Lower lobe of right lung (tissue), 2 donors: Measurements from ENCODE around the gene BACH2. TPM values are rescaled to one million over a fixed set of nuclear protein-coding genes. Genes with fewer than 3 reads are reported as not detected.

Experiments used
- ATAC-seq, 2 donors: fragments of 200-7000 bp; cut with Tn5 transposase; one replicate each; pipeline ENCODE4 v1.9.1; 2020 to 2022; ENCODE audit warnings: mild to moderate bottlenecking in 2 of 2, moderate library complexity in 2 of 2
- DNase-seq: peaks from one replicate; pipeline ENCODE4 v3.0.0-alpha.2; 2020
- H3K27ac ChIP-seq: fragments of 200-600 bp; one replicate; pipeline ENCODE4 v1.8.0; 2022
- H3K27me3 ChIP-seq: fragments of 200-600 bp; one replicate; pipeline ENCODE4 v1.8.0; 2022; ENCODE audit warnings: low read depth
- H3K36me3 ChIP-seq: fragments of 200-600 bp; one replicate; pipeline ENCODE4 v1.8.0; 2022; ENCODE audit warnings: mild to moderate bottlenecking
- H3K4me1 ChIP-seq: fragments of 200-600 bp; one replicate; pipeline ENCODE4 v1.8.0; 2022
- H3K4me3 ChIP-seq: fragments of 200-600 bp; one replicate; pipeline ENCODE4 v1.8.0; 2022; ENCODE audit warnings: mild to moderate bottlenecking
- H3K9me3 ChIP-seq: fragments of 200-600 bp; one replicate; pipeline ENCODE4 v1.8.0; 2022
- intact Hi-C: fragments of 100-400 bp; cut with DNase I; formaldehyde crosslinking; loops from one replicate; pipeline ENCODE4 v1.11.0; 2022
- total RNA-seq: library from RNA; stranded (reverse); fragmentation: NEBNext Ultra II Directional; extraction: Animal tissue kit (Norgen Biotek cat#: 25700); gene quantifications from one replicate; pipeline ENCODE4 v1.2.1, GENCODE V29; 2021
- TF ChIP-seq, protein P1 (sequence below): fragments of 200-600 bp; IDR thresholded peaks from one replicate; pipeline ENCODE4 v1.8.0; 2022; ENCODE audit warnings: antibody characterized with exemption, mild to moderate bottlenecking
- donor health status: DM: no; HTN: yes; CAD: no; lungs with severe emphysema.

The BACH2 gene
- total RNA-seq, 1 donor from 2014 or later = 6.3 TPM

DNA sequence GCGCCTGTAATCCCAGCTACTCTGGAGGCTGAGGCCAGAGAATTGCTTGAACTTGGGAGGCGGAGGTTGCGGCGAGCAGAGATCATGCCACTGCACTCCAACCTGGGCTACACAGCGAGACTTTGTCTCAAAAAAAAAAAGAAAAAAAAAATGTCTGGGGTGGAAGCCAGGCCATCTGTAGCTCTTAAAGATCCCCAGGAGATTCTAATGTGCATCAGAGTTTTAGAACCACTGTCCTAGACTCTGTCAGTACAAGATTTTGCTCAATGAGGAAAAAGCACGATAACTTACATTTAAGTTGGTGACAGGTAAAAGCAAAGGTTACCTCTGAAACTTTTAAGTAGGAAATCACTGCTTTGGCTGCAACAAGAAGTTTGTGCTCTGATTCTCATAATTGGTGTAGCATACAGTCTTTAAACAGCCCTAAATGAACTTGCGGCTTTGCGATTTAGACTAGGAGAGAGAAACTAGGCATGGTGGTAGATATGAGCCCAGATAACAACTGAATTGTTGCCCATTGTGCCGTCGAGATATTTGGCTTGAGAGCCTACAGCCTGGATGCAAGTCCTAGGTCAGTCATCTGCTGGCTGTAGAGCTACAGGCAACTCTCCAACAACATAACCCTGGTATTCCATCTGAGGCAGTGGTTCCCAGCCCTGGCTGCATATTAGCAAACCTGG lies 67.2 kb downstream of the BACH2 start:
- Histone ChIP-seq H3K27me3 (no peaks in the 10 kb centered on the region), H3K9me3 (no peaks in the 10 kb centered on the region), H3K4me1 (peaks cover 12% of the 10 kb centered on the region), H3K36me3 (no peaks in the 10 kb centered on the region), H3K4me3 (no peak overlapping the region), H3K27ac (no peak overlapping the region)
- TF ChIP-seq, protein P1, sequence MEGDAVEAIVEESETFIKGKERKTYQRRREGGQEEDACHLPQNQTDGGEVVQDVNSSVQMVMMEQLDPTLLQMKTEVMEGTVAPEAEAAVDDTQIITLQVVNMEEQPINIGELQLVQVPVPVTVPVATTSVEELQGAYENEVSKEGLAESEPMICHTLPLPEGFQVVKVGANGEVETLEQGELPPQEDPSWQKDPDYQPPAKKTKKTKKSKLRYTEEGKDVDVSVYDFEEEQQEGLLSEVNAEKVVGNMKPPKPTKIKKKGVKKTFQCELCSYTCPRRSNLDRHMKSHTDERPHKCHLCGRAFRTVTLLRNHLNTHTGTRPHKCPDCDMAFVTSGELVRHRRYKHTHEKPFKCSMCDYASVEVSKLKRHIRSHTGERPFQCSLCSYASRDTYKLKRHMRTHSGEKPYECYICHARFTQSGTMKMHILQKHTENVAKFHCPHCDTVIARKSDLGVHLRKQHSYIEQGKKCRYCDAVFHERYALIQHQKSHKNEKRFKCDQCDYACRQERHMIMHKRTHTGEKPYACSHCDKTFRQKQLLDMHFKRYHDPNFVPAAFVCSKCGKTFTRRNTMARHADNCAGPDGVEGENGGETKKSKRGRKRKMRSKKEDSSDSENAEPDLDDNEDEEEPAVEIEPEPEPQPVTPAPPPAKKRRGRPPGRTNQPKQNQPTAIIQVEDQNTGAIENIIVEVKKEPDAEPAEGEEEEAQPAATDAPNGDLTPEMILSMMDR = no peak
- no peak for DNase-seq
- ATAC-seq = no peak
- intact Hi-C loops = no loop called here

DNA sequence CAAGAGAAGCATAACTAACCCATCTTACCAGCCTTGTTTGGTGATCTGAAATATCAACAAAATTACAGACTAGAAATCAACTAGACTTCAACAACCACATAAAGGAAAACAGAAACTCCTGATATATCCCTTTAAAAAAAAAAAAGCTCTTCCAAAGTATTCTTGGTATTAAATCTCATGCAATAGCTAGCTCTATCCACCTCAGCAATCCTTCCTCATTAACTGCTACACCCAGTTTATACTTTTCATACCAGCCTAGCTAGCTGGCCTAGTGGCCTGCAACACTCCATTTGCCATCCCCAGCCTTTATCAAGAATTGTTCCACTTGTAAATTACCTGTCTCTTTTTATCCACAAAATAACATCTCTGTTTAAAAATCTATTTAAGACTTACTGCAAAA lies 69.0 kb downstream of the BACH2 start:
- TF ChIP-seq, protein P1 = no peak
- H3K27me3 ChIP-seq = no peaks in the 10 kb centered on the region

DNA sequence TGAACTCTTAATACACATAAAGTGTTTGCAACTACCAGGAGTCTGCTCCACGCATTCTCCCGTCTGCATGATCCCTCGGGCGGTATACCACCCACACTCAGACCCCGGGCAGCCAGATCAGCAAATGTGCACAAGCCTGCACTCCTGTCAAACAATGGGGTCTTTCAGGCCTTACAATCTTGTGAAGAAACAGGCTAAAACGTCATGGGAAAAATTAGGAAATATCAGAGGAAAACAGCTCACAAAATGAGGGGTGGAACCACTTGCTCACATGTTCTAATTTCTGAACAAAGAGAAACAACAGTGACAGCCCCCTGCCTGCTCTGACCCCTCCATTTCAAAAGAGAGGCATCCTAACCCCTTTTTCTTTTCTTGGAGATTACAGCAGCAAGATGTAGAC lies 69.4 kb downstream of the BACH2 start:
- TF ChIP-seq, protein P1 = no peak
- no peak overlapping the region for H3K4me3 ChIP-seq
- ATAC-seq = no peak
- no peak for DNase-seq
- no peak overlapping the region for H3K27ac ChIP-seq
- H3K36me3 ChIP-seq = no peaks in the 10 kb centered on the region
- H3K9me3 ChIP-seq = peaks cover 6% of the 10 kb centered on the region
- no peaks in the 10 kb centered on the region for H3K27me3 ChIP-seq
- H3K4me1 ChIP-seq = peaks cover 12% of the 10 kb centered on the region
- intact Hi-C loops = no loop called here

More for the DNA sequence above, 69.0 kb downstream of the BACH2 start:
- no peak overlapping the region for H3K27ac ChIP-seq
- H3K36me3 ChIP-seq = no peaks in the 10 kb centered on the region
- H3K9me3 ChIP-seq = peaks cover 6% of the 10 kb centered on the region
- H3K4me3 ChIP-seq = no peak overlapping the region
- ATAC-seq = no peak
- intact Hi-C loops = no loop called here
- DNase-seq = no peak
- H3K4me1 ChIP-seq = peaks cover 12% of the 10 kb centered on the region

DNA sequence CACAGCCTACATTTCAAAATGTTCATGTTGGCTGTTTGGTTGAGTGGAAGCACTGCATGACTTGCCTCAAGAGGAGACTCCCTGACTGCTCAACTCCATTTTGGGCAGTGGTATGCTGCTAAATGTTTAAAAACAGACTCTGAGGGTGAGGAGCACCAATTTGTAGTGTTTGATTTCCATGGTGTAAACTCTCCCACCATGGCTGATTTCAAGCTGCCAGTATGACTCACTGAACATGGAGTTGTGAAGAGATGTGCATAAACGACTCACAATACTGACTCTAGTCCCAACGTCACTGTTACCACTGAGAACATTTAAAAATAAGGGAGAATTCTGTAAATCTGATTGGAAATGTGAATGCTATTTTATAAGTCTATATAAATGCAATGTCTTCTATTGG lies 70.4 kb downstream of the BACH2 start:
- TF ChIP-seq, protein P1 = no peak
- H3K4me3 ChIP-seq = no peak overlapping the region
- no peaks in the 10 kb centered on the region for H3K27me3 ChIP-seq
- no peak overlapping the region for H3K27ac ChIP-seq
- DNase-seq = no peak
- intact Hi-C loops = no loop called here
- H3K36me3 ChIP-seq = no peaks in the 10 kb centered on the region
- peaks cover 6% of the 10 kb centered on the region for H3K9me3 ChIP-seq
- peaks cover 7% of the 10 kb centered on the region for H3K4me1 ChIP-seq
- ATAC-seq = no peak

DNA sequence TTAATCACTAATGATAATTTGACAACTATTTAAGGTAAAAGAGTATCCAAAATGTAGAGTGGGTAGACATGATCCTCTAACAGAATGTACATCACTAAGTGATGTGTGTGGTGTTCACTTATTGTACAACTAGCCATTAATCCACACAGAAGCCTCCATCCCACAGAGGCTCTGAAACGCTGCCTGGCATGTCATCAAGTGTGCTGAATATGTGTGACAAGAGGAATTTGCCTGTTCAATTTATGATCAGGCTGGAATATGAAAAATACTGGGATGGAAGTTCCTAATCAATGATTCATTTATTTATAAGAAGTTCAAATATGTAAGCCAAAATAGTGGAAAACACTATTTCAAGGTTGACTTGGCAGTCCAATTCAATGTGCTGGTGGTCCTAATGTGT lies 72.4 kb downstream of the BACH2 start:
- peaks cover 12% of the 10 kb centered on the region for H3K4me1 ChIP-seq
- intact Hi-C loops = no loop called here
- H3K9me3 ChIP-seq = peaks cover 6% of the 10 kb centered on the region
- no peaks in the 10 kb centered on the region for H3K27me3 ChIP-seq
- no peak overlapping the region for H3K4me3 ChIP-seq
- H3K36me3 ChIP-seq = no peaks in the 10 kb centered on the region
- DNase-seq = no peak
- H3K27ac ChIP-seq = no peak overlapping the region
- TF ChIP-seq, protein P1 = no peak
- ATAC-seq = no peak
